Activated CD4-positive, alpha-beta T cell treated with anti-CD3 and anti-CD28 coated beads, Interleukin-10, Interleukin-2, amounts not matched to agents 100 ng/mL and 50 ng/mL, durations not matched to agents 16 hours and 8 hours (primary cell): ENCODE measurements around the gene PARN.
"Not testable (repeated sequence)": the region's sequence is repeated elsewhere in the genome, so short reads cannot be mapped to it uniquely, and the experiment has no call there.

Experiments
- DNase-seq: peaks from one replicate; pipeline ENCODE4 v3.0.0-alpha.2; 2020

PARN gene

GRCh38 chr16:14629919-14630619, at the start of gene PARN:
Gene PARN, minus strand, starts transcription at chr16:14630260. Its CDS starts 135 bp downstream, at chr16:14630125.
- DNase-seq = peak; percentile 98

DNA sequence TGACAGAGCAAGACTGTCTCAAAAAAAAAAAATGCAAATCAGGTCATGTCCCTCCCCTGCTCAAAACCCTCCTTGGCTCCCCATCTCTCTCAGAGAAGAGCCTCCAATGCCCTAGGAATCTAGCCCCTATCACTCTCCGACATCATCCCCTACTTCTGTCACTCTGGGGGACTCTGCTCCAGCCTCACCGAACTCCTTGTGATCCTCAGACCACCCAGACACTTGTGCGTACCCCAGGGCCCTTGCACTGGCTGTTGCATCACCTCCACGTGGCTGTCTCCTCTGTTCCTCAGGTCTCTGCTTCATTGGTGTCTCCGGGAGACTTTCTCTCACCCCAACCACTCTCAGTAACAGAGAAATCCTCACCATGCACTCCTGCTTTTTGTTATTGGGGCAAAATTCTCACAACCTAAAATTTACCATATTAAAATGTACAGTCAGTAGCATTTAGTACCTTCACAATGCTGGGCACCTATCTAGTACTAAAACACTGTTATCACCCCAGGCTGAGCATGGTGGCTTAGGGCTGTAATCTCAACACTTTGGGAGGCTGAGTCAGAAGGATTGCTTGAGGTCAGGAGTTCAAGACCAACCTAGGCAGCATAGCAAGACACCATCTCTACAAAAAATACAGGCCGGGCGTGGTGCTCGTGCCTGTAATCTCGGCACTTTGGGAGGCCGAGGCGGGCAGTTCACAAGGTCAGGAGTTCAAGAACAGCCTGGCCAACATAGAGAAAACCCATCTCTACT, 48.9 kb upstream of the PARN start:
- no peak for DNase-seq

- no peak for DNase-seq
Measured at GRCh38 chr16:14677627-14678026, 47.6 kb upstream of the PARN start.

- DNase-seq = no peak
Measured at GRCh38 chr16:14676633-14677032, 46.6 kb upstream of the PARN start.

DNA sequence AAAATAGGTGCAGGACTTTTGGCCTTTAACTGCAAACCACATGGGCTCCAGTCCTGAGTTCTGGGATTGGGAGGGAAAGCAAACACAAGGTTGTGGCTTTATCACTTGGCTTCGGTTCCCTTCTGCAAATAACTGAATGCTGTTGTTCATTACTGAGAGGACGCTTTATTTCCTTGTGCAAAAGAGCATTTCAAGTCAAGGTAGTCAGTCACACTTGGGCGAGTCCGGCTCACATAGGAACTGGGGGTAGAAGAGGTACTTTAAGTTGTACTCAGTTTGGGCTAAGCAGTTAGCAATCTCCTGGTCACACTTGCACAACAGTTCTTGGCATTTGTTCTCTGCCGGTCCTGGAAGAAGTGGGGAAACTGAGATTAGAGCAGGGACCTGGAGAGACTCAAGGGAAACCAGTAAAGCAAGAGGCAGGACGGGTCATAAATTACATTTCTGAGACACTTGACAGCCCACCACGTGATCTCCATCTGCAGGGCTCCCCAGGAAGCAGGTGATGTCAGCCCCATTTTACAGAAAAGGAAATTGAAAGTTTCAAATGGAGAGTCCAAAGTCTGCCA, 42.4 kb upstream of the PARN start:
- peak; percentile 26 for DNase-seq

DNA sequence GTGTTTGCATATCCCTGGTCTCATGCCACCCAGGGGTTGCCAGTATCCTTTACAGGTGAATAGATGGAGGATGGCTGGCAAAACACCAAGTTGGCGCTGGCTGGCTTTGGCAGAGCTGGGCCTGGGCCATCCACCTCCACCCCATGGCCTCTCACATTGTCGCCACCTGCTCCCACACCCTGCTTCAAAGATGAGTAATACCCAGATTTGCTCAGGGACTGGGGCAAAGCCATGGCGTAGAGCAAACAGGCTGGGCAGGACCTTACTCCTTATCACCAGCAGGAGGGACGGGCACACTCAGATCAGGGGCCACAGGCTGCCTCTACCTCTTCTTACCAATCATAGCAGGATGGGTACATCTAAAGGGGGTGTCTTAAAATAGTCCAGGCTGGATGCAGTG, 39.7 kb upstream of the PARN start:
- DNase-seq = peak; percentile 8

DNA sequence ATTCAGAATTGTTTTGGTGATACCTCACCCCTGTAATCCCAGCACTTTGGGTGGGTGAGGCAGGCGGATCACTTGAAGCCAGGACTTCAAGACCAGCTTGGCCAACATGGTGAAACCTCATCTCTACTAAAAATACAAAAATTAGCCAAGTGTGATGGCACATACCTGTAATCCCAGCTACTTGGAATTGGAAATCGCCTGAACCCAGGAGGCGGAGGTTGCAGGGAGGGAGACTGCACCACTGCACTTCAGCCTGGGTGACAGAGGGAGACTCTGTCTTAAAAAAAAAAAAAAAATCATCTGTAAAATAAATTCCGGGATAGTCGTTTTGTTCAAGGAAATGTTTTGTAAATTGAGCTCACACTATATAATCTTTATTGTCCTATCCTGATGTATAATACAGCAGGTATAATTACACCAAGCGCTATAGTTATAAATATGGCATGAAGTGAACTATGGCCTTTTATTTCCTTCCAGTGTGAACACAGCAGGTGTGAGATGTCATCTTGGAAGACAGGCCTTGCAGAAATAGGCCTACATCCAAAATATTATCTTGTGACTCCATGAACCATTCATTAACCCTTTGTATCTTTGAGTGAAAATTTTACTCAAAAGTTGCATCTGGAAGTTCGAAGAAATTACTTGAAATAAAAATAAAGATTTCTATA, 38.6 kb upstream of the PARN start:
- no peak for DNase-seq

DNA sequence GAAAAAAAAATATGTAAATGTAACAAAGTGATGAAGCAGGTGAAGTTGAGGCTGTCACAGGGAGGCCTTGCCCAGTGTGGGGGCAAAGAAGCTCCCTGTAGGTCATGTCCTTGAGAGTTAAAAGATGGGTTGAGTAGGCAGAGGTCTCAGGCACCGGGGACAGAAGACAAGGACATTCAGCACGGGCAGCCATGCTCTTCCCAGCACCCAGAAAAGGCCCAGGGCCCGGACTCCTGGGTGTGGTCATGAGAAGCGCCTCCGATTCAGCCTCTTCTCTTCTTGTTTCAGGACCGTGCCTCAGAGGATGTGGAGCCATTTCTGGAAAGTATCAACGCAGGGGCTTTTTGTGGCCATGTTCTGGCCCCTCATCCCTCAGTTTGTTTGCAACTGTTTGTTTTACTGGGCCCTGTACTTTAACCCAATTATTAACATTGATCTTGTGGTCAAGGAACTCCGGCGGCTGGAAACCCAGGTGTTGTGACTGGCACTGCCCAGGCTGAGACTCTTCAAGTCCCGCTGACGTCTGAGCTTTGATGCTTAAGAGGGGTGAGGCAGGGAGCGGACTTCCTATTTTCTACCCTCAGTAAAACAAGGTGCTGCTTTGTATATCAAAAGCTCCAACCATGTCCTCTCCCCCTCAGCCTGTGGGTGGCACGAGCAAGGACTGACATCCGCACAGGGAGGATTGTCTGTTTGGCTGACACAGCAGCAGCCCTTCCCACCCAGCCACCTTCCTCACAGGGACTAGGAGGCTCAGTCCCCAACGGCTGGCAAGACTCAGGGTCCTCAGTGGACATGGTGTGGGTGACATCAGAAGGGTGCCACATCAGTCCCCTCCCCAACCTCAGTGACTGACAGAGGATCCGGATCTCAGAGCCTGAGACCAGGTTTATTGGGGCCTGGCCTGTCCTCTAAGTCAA, 37.5 kb upstream of the PARN start:
- DNase-seq = no peak

GRCh38 chr16:14658063-14658462, 28.0 kb upstream of the PARN start:
- no peak for DNase-seq

GRCh38 chr16:14652726-14653125, 22.7 kb upstream of the PARN start:
- no peak for DNase-seq

DNA sequence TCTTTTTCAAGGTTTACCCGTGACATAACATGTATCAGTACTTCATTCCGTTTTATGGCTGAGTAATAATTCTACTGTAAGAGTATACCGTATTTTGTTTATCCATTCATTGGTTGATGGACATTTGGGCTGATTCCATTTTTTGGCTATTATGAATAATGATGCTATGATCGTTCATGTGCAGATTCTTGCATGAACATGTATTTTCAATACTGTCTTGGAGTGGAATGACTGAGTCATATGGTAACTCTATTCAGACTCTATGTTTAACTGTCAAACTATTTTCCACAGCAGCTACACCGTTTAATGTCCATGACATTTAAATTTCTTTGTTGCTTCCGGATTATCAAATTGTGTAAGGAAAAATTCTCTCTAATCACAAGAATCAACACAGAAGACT, 20.6 kb upstream of the PARN start:
- DNase-seq = peak; percentile 13

- no peak for DNase-seq
Measured at GRCh38 chr16:14649816-14650215, 19.8 kb upstream of the PARN start.

GRCh38 chr16:14641926-14642325, 11.9 kb upstream of the PARN start:
- DNase-seq = no peak

DNA sequence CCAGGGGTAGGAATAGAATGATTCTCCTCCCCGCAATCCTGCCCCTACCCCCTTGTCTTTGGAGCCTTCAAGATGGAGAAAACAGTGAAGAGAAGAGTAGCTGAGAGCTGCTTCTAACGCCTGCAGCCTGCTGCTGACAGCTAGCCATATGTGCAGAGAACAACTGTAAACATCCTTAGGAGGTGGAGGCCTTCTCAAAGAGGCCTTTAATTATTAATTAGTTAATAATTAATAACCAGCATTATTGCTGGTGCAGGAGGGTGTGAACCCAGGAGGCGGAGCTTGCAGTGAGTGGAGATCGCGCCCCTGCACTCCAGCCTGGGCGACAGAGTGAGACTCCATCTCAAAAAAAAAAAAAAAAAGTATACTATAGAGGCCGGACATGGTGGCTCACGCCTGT, 11.1 kb upstream of the PARN start:
- no peak for DNase-seq

GRCh38 chr16:14640538-14640937, 10.5 kb upstream of the PARN start:
- DNase-seq = no peak

DNA sequence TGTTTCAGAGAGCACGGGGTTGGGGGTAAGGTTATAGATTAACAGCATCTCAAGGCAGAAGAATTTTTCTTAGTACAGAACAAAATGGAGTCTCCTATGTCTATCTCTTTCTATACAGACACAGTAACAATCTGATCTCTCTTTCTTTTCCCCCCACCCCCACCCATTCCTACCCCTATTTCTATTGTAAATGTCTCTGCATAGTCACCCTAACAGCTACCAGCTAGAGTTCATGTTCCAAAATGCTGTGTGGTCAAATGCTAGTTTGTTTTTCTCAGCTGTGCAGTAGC, 6.8 kb upstream of the PARN start:
- not testable (repeated sequence) for DNase-seq

DNA sequence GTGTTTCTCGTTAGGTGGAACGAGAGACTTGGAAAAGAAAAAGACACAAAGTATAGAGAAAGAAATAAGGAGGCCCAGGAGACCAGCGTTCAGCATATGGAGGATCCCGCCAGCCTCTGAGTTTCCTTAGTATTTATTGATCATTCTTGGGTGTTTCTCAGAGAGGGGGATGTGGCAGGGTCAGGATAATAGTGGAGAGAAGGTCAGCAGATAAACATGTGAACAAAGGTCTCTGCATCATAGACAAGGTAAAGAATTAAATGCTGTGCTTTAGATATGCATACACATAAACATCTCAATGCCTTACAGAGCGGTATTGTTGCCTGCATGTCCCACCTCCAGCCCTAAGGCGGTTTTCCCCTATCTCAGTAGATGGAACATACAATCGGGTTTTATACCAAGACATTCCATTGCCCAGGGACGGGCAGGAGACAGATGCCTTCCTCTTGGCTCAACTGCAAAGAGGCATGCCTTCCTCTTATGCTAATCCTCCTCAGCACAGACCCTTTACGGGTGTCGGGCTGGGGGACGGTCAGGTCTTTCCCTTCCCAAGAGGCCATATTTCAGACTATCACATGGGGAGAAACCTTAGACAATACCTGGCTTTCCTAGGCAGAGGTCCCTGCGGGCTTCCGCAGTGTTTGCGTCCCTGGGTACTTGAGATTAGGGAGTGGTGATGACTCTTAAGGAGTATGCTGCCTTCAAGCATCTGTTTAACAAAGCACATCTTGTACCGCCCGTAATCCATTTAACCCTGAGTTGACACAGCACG, 6.3 kb upstream of the PARN start:
- not testable (repeated sequence) for DNase-seq

GRCh38 chr16:14635395-14636165, 5.5 kb upstream of the PARN start:
- DNase-seq = no peak

DNA sequence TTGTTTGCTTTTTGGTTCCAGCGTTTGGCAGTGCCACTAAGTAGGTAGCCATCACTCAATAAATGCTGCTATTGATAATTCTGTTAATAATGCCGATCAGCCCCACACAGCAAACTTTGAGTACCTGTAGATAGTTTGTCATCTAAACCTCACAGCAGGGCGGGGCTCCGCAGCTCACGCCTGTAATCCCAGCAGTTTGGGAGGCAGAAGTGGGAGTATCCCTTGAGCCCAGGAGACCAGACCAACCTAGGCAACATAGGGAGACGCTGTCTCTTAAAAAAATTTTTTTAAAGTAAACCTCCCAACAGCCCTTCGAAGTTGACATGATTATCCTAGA, 4.3 kb upstream of the PARN start:
- DNase-seq = no peak

DNA sequence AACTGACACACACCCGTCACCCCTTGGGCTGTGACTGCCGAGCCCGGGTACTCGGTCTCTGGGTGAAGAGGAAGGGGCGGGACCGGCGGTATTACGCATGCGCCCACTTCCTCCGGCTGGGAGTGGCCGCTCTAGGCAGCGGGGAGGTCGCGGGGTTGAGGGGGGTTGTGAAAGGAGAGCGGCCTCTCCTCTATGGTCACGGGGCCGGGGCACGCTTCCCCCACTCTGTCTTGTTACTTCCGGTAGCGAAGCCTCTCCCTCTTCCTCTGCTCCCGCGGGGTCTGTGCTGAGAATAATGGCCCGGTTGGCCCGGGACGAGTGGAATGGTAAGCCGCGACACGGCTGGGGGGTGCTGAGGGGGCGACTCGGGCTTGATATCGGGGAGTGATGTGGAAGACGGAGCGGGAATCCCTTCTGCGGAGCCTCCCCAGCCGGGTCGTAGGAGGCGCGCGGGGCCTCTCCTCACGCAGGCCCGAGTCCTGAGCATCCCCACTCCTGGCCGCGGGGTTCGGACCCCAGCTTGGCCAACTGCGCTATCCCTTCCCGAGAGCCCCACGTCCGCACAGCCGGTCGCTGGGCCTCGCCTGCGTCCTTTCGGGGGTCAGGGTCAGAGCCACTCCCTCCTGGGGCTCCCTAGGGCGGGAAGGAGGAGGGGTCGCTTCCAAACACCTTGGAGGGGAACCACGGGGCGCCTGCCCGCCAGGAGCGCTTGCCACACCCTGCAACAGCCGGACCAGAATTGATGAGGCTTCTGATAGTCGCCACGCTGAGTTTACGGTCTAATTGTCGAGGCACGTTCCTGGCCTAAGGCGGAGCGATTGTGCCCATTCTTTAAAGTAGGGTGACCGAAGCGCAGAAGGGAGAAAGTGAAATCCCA, 2.9 kb upstream of the PARN start, which contains the start of gene BFAR:
TSS of gene BFAR (plus strand) at position 259 of the 877 bp plus-strand sequence. CDS start 11,396 bp downstream, outside the sequence.
- peak; percentile 99 for DNase-seq
